Liver (tissue), 9 donors: Measurements from ENCODE around the gene CXXC5. TPM values are rescaled to one million over a fixed set of nuclear protein-coding genes. Genes with fewer than 3 reads are reported as not detected.
A peak's percentile ranks its signal among the peaks of the same experiment; 100 is the strongest.

Experiments
- DNase-seq: peaks from one replicate; pipeline ENCODE4 v3.0.0-alpha.2; 2017; ENCODE audit warnings: low spot score
- H3K27ac ChIP-seq, 2 donors: one replicate each; pipeline ENCODE4 v1.7.0; 2013; ENCODE audit warnings: inconsistent platforms in 2 of 2, low read length in 2 of 2, control low read depth in 1 of 2, low read depth in 1 of 2, mild to moderate bottlenecking in 1 of 2
- H3K27me3 ChIP-seq, 4 donors: one replicate each; pipeline versions ENCODE4 v1.6.1 to v1.7.0; 2013; ENCODE audit warnings: low read length in 3 of 4, inconsistent platforms in 1 of 4, mild to moderate bottlenecking in 1 of 4, moderate library complexity in 1 of 4; ENCODE audit not compliant: control insufficient read depth in 4 of 4, insufficient read depth in 4 of 4
- H3K36me3 ChIP-seq, 4 donors: one replicate each; pipeline versions ENCODE4 v1.6.1 to v1.7.0; 2013; ENCODE audit warnings: low read length in 3 of 4, mild to moderate bottlenecking in 3 of 4, low read depth in 1 of 4, moderate library complexity in 1 of 4; ENCODE audit not compliant: control insufficient read depth in 4 of 4, insufficient read depth in 3 of 4
- H3K4me1 ChIP-seq, 4 donors: one replicate each; pipeline versions ENCODE4 v1.6.1 to v1.7.0; 2013; ENCODE audit warnings: low read length in 3 of 4, mild to moderate bottlenecking in 3 of 4, moderate library complexity in 1 of 4; ENCODE audit not compliant: control insufficient read depth in 4 of 4, insufficient read depth in 4 of 4
- H3K4me3 ChIP-seq, 3 donors: one replicate each; pipeline versions ENCODE4 v1.6.1 to v1.7.0; 2013; ENCODE audit warnings: low read length in 3 of 3, control low read depth in 1 of 3, low read depth in 1 of 3, mild to moderate bottlenecking in 1 of 3
- H3K9ac ChIP-seq, 2 donors: one replicate each; pipeline ENCODE4 v1.7.0; 2013; ENCODE audit warnings: low read length in 2 of 2, mild to moderate bottlenecking in 2 of 2, moderate library complexity in 2 of 2, control low read depth in 1 of 2, low read depth in 1 of 2
- H3K9me3 ChIP-seq, 4 donors: one replicate each; pipeline versions ENCODE4 v1.6.1 to v1.7.0; 2013; ENCODE audit warnings: low read length in 3 of 4; ENCODE audit not compliant: control insufficient read depth in 4 of 4
- ATF3 ChIP-seq: IDR thresholded peaks from 2 replicates; pipeline ENCODE4 v1.6.1; 2016; ENCODE audit warnings: antibody characterized with exemption
- EGR1 ChIP-seq, 2 donors: IDR thresholded peaks; 2 replicates each; pipeline ENCODE4 v1.6.1; 2016 to 2018; ENCODE audit warnings: antibody characterized with exemption in 2 of 2, low read depth in 2 of 2
- FOXA1 ChIP-seq: IDR thresholded peaks from 2 replicates; pipeline ENCODE4 v1.6.1; 2016; ENCODE audit warnings: antibody characterized with exemption
- FOXA2 ChIP-seq: IDR thresholded peaks from 2 replicates; pipeline ENCODE4 v1.6.1; 2016; ENCODE audit warnings: antibody characterized with exemption
- GABPA ChIP-seq, 2 donors: IDR thresholded peaks in 1 of 2; conservative IDR thresholded peaks in 1 of 2; 2 replicates each; pipeline ENCODE4 v1.6.1; 2016; ENCODE audit warnings: antibody characterized with exemption in 2 of 2, mild to moderate bottlenecking in 1 of 2, moderate library complexity in 1 of 2
- HNF4A ChIP-seq, 2 donors: conservative IDR thresholded peaks; 2 replicates each; pipeline ENCODE4 v1.6.1; 2016; ENCODE audit warnings: antibody characterized with exemption in 2 of 2, mild to moderate bottlenecking in 2 of 2
- HNF4G ChIP-seq: IDR thresholded peaks from 2 replicates; pipeline ENCODE4 v1.6.1; 2016; ENCODE audit warnings: antibody characterized with exemption
- JUND ChIP-seq, 2 donors: IDR thresholded peaks; 2 replicates each; pipeline ENCODE4 v1.6.1; 2016; ENCODE audit warnings: antibody characterized with exemption in 2 of 2
- NR2F2 ChIP-seq: IDR thresholded peaks from 2 replicates; pipeline ENCODE4 v1.6.1; 2016; ENCODE audit warnings: antibody characterized with exemption
- RAD21 ChIP-seq, 2 donors: IDR thresholded peaks; 2 replicates each; pipeline ENCODE4 v1.6.1; 2016; ENCODE audit warnings: antibody characterized with exemption in 2 of 2, mild to moderate bottlenecking in 2 of 2
- RXRA ChIP-seq, 2 donors: IDR thresholded peaks; 2 replicates each; pipeline ENCODE4 v1.6.1; 2017 to 2018; ENCODE audit warnings: antibody characterized with exemption in 2 of 2, mild to moderate bottlenecking in 1 of 2
- SP1 ChIP-seq: IDR thresholded peaks from 2 replicates; pipeline ENCODE4 v1.6.1; 2018; ENCODE audit warnings: antibody characterized with exemption, mild to moderate bottlenecking
- TAF1 ChIP-seq: conservative IDR thresholded peaks from 2 replicates; pipeline ENCODE4 v1.6.1; 2016; ENCODE audit warnings: antibody characterized with exemption, mild to moderate bottlenecking
- YY1 ChIP-seq: IDR thresholded peaks from 2 replicates; pipeline ENCODE4 v1.6.1; 2016; ENCODE audit warnings: antibody characterized with exemption, mild to moderate bottlenecking
- ZBTB33 ChIP-seq: IDR thresholded peaks from 2 replicates; pipeline ENCODE4 v1.6.1; 2016; ENCODE audit warnings: antibody characterized with exemption
- whole genome bisulfite sequencing: extraction: QIAGEN DNeasy Blood & Tissue Kit; methylation state at CpG from one replicate; pipeline ENCODE4 v1.1.7; 2013; 5-methylcytosine and 5-hydroxymethylcytosine counted together
- polyA plus RNA-seq, 2 donors: library from polyadenylated mRNA; stranded (reverse) in 1 of 2; unstranded in 1 of 2; fragments of 200-250 nt in 1 of 2; fragments of >200 nt in 1 of 2; fragmentation: Nextera tagmentation in 1 of 2; extraction: Ambion mirVana in 1 of 2; gene quantifications; one replicate each; pipeline versions ENCODE4 v1.2.1 to v1.2.3, GENCODE V29; 2013 to 2015
- total RNA-seq, 2 donors: library from RNA; depleted of rRNA; stranded (reverse); fragments of >200 nt; gene quantifications; one replicate each; pipeline ENCODE4 v1.2.3, GENCODE V29; 2014
- TF ChIP-seq, protein P1 (sequence below): fragments of 150-350 bp; IDR thresholded peaks from 2 replicates; pipeline ENCODE4 v1.5.1; 2017; ENCODE audit warnings: improper control_type of control experiment, low read depth, low read length; ENCODE audit not compliant: missing input control
- TF ChIP-seq, protein P2 (sequence below): IDR thresholded peaks from 2 replicates; pipeline ENCODE4 v1.6.1; 2016; ENCODE audit warnings: antibody characterized with exemption
- TF ChIP-seq, protein P3 (sequence below): IDR thresholded peaks from 2 replicates; pipeline ENCODE4 v1.6.1; 2016; ENCODE audit warnings: antibody characterized with exemption, mild to moderate bottlenecking
- donor health status: healthy.
- donor health status: healthy.
- donor health status: healthy.
- donor health status: healthy.
- donor health status: healthy.

The CXXC5 gene
- total and polyA plus RNA-seq, 4 donors = 40.6 to 78.6 (median 64.5) TPM

DNA sequence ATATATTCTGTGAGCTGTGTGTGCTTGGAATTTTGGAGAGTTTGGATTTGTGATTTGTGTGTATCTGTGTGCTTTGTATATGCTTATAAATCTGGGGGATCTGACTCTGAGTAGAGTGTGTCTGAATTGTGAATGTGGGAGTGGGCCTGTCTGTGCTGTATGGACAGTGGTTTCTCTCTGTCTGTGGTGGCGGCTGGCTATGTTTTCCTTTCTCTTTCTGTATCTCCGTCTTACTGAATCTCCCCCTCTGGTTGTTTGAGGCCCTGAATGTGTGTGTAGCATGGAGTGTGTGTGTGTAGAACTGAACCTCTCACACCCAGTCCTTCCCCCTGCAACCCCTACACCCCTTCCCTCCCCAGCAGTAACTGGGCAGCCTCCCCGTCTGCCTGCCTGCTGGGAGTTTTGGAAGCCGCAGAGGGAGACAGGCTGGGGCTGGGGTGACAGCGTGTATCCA, 4.7 kb downstream of the CXXC5 start:
- no peaks in the 10 kb centered on the region for H3K27me3 ChIP-seq
- peak overlapping the region; percentile 4 to 55 for H3K9ac ChIP-seq
- peak overlapping the region; percentile 93 to 96 for H3K27ac ChIP-seq
- H3K4me1 ChIP-seq = peaks cover 41 to 76% (median 61%) of the 10 kb centered on the region in 4 donors
- no peaks in the 10 kb centered on the region for H3K36me3 ChIP-seq
- 22% methylated on average over 5 of the region's 5 CpGs for WGBS
- TF ChIP-seq GABPA (IDR thresholded peaks at IDR 0.05 in 1 of 2, conservative IDR thresholded peaks at IDR 0.05 in 1 of 2) = no peak
- no peak for TF ChIP-seq ZBTB33
- no peak for TF ChIP-seq FOXA2
- TF ChIP-seq SP1 = no peak
- no peak for TF ChIP-seq RAD21 (IDR thresholded peaks at IDR 0.05)
- TF ChIP-seq, protein P1, sequence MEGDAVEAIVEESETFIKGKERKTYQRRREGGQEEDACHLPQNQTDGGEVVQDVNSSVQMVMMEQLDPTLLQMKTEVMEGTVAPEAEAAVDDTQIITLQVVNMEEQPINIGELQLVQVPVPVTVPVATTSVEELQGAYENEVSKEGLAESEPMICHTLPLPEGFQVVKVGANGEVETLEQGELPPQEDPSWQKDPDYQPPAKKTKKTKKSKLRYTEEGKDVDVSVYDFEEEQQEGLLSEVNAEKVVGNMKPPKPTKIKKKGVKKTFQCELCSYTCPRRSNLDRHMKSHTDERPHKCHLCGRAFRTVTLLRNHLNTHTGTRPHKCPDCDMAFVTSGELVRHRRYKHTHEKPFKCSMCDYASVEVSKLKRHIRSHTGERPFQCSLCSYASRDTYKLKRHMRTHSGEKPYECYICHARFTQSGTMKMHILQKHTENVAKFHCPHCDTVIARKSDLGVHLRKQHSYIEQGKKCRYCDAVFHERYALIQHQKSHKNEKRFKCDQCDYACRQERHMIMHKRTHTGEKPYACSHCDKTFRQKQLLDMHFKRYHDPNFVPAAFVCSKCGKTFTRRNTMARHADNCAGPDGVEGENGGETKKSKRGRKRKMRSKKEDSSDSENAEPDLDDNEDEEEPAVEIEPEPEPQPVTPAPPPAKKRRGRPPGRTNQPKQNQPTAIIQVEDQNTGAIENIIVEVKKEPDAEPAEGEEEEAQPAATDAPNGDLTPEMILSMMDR = no peak
- TF ChIP-seq, protein P2, sequence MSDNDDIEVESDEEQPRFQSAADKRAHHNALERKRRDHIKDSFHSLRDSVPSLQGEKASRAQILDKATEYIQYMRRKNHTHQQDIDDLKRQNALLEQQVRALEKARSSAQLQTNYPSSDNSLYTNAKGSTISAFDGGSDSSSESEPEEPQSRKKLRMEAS = no peak
- TF ChIP-seq FOXA1 = no peak
- TF ChIP-seq RXRA (IDR thresholded peaks at IDR 0.05) = no peak
- TF ChIP-seq JUND (IDR thresholded peaks at IDR 0.05) = no peak
- no peak for TF ChIP-seq EGR1 (IDR thresholded peaks at IDR 0.05; ENCODE audit: low read depth in 2 of 2)
- no peak for TF ChIP-seq HNF4G
- peak overlapping the region in 1 of 3 donors; percentile 5 for H3K4me3 ChIP-seq
- no peaks in the 10 kb centered on the region for H3K9me3 ChIP-seq
- no peak for DNase-seq

- Histone ChIP-seq H3K27ac (peak overlapping the region; percentile 93 to 96), H3K4me3 (no peak overlapping the region), H3K27me3 (no peaks in the 10 kb centered on the region), H3K4me1 (peaks cover 46 to 83% (median 69%) of the 10 kb centered on the region in 4 donors), H3K36me3 (no peaks in the 10 kb centered on the region), H3K9me3 (no peaks in the 10 kb centered on the region), H3K9ac (peak overlapping the region; percentile 4 to 7)
- 65% methylated on average over 5 of the region's 5 CpGs for WGBS
- TF ChIP-seq, protein P1 = no peak
- no peak for TF ChIP-seq ZBTB33
- no peak for TF ChIP-seq YY1
- TF ChIP-seq, protein P3, sequence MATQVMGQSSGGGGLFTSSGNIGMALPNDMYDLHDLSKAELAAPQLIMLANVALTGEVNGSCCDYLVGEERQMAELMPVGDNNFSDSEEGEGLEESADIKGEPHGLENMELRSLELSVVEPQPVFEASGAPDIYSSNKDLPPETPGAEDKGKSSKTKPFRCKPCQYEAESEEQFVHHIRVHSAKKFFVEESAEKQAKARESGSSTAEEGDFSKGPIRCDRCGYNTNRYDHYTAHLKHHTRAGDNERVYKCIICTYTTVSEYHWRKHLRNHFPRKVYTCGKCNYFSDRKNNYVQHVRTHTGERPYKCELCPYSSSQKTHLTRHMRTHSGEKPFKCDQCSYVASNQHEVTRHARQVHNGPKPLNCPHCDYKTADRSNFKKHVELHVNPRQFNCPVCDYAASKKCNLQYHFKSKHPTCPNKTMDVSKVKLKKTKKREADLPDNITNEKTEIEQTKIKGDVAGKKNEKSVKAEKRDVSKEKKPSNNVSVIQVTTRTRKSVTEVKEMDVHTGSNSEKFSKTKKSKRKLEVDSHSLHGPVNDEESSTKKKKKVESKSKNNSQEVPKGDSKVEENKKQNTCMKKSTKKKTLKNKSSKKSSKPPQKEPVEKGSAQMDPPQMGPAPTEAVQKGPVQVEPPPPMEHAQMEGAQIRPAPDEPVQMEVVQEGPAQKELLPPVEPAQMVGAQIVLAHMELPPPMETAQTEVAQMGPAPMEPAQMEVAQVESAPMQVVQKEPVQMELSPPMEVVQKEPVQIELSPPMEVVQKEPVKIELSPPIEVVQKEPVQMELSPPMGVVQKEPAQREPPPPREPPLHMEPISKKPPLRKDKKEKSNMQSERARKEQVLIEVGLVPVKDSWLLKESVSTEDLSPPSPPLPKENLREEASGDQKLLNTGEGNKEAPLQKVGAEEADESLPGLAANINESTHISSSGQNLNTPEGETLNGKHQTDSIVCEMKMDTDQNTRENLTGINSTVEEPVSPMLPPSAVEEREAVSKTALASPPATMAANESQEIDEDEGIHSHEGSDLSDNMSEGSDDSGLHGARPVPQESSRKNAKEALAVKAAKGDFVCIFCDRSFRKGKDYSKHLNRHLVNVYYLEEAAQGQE = no peak
- no peak for TF ChIP-seq HNF4A (conservative IDR thresholded peaks at IDR 0.05)
- no peak for TF ChIP-seq RAD21 (IDR thresholded peaks at IDR 0.05)
- TF ChIP-seq TAF1 = no peak
- TF ChIP-seq FOXA1 = no peak
- TF ChIP-seq EGR1 (IDR thresholded peaks at IDR 0.05; ENCODE audit: low read depth in 2 of 2) = no peak
- TF ChIP-seq RXRA (IDR thresholded peaks at IDR 0.05) = no peak
- TF ChIP-seq JUND (IDR thresholded peaks at IDR 0.05) = no peak
- no peak for TF ChIP-seq FOXA2
- no peak for TF ChIP-seq ATF3
- no peak for TF ChIP-seq HNF4G
- TF ChIP-seq NR2F2 = no peak
- TF ChIP-seq, protein P2 = no peak
- no peak for TF ChIP-seq GABPA (IDR thresholded peaks at IDR 0.05 in 1 of 2, conservative IDR thresholded peaks at IDR 0.05 in 1 of 2)
- TF ChIP-seq SP1 = no peak
- no peak for DNase-seq
These were observed 5.5 kb downstream of the CXXC5 start for GRCh38 chr5:139653616-139654015.
